K562 (cell line): ENCODE results near the gene RORC. TPM values are rescaled to one million over a fixed set of nuclear protein-coding genes. Genes with fewer than 3 reads are reported as not detected.

Experiments
- EP400 ChIP-seq: fragments of 450-650 bp; IDR thresholded peaks from 2 replicates; pipeline ENCODE4 v1.6.1; 2017; ENCODE audit warnings: antibody characterized with exemption, mild to moderate bottlenecking, moderate library complexity
- FOXK1 ChIP-seq: sonication (generic); formaldehyde crosslinking; IDR thresholded peaks from 2 replicates; pipeline ENCODE4 v1.8.0; 2022; ENCODE audit warnings: missing genetic modification reagents, mild to moderate bottlenecking, borderline replicate concordance
- GATAD2B ChIP-seq: fragments of 450-650 bp; IDR thresholded peaks from 2 replicates; pipeline ENCODE4 v1.6.1; 2017; ENCODE audit warnings: mild to moderate bottlenecking, borderline replicate concordance
- HDAC6 ChIP-seq: IDR thresholded peaks from 2 replicates; pipeline ENCODE4 v1.6.1; 2012; ENCODE audit warnings: low read depth, mild to moderate bottlenecking, control low read depth, inconsistent platforms, low read length, moderate library complexity
- ILK ChIP-seq: fragments of 450-650 bp; IDR thresholded peaks from 2 replicates; pipeline ENCODE4 v1.6.1; 2016; ENCODE audit warnings: missing genetic modification characterization, low read depth, mild to moderate bottlenecking, missing compliant biosample characterization, moderate library complexity, borderline replicate concordance
- JUNB ChIP-seq: fragments of 450-650 bp; formaldehyde crosslinking; conservative IDR thresholded peaks from 2 replicates; pipeline ENCODE4 v1.4.0; 2020; ENCODE audit warnings: mild to moderate bottlenecking
- LCOR ChIP-seq: sonication (generic); formaldehyde crosslinking; IDR thresholded peaks from 2 replicates; pipeline ENCODE4 v1.8.0; 2022; ENCODE audit warnings: mild to moderate bottlenecking, missing genetic modification reagents
- MBD2 ChIP-seq: sonication (generic); IDR thresholded peaks from 2 replicates; pipeline ENCODE4 v1.6.1; 2016; ENCODE audit warnings: low read depth, borderline replicate concordance
- NEUROD1 ChIP-seq: fragments of 150-350 bp; IDR thresholded peaks from 2 replicates; pipeline ENCODE4 v1.6.1; 2014; ENCODE audit warnings: borderline replicate concordance, low read length, low read depth; ENCODE audit not compliant: partially characterized antibody
- NFIC ChIP-seq: fragments of 450-650 bp; IDR thresholded peaks from 2 replicates; pipeline ENCODE4 v1.6.1; 2017; ENCODE audit warnings: mild to moderate bottlenecking, inconsistent platforms
- NFYB ChIP-seq: IDR thresholded peaks from 2 replicates; pipeline ENCODE4 v1.6.1; 2011; ENCODE audit warnings: mild to moderate bottlenecking, moderate library complexity; ENCODE audit not compliant: insufficient read length; ENCODE audit errors: extremely low read depth
- POLR2A ChIP-seq: fragments of 450-650 bp; conservative IDR thresholded peaks from 2 replicates; pipeline ENCODE4 v1.6.1; 2016
- POLR2G ChIP-seq: fragments of 200-400 bp; formaldehyde crosslinking; IDR thresholded peaks from 2 replicates; pipeline ENCODE4 v1.6.1; 2017; ENCODE audit warnings: low read depth, mild to moderate bottlenecking, antibody characterized with exemption, low read length, moderate library complexity
- RBBP5 ChIP-seq: fragments of 200-600 bp; sonication (generic); IDR thresholded peaks from 2 replicates; pipeline ENCODE4 v1.6.1; 2012; ENCODE audit warnings: borderline replicate concordance, mild to moderate bottlenecking, low read length, control low read depth, inconsistent platforms; ENCODE audit not compliant: insufficient read depth, poor library complexity, severe bottlenecking
- RFX1 ChIP-seq: fragments of 450-650 bp; IDR thresholded peaks from 2 replicates; pipeline ENCODE4 v1.6.1; 2016; ENCODE audit warnings: mild to moderate bottlenecking, moderate library complexity
- SMARCC2 ChIP-seq: fragments of 450-650 bp; IDR thresholded peaks from 2 replicates; pipeline ENCODE4 v1.6.1; 2017; ENCODE audit warnings: antibody characterized with exemption, moderate library complexity, mild to moderate bottlenecking, low read depth
- TBL1XR1 ChIP-seq, 2 experiments: IDR thresholded peaks; 2 replicates each; pipeline ENCODE4 v1.6.1; 2012; ENCODE audit warnings: improper control_type of control experiment in 2 of 2, low read length in 2 of 2, mild to moderate bottlenecking in 1 of 2
- ZC3H8 ChIP-seq: fragments of 450-650 bp; IDR thresholded peaks from 2 replicates; pipeline ENCODE4 v1.6.1; 2017
- ZNF3 ChIP-seq: fragments of 250-450 bp; sonication (Bioruptor Pico); IDR thresholded peaks from 2 replicates; pipeline ENCODE4 v1.5.0; 2021; ENCODE audit warnings: mild to moderate bottlenecking, moderate library complexity
- ZNF507 ChIP-seq: conservative IDR thresholded peaks from 2 replicates; pipeline ENCODE4 v1.6.1; 2017; ENCODE audit warnings: missing genetic modification characterization, missing compliant biosample characterization
- polyA plus RNA-seq, 8 experiments: library from polyadenylated mRNA; depleted of rRNA in 4 of 8; stranded (reverse) in 5 of 8; unstranded in 3 of 8; fragments of >200 nt; fragmentation: Nextera tagmentation in 2 of 8; fragmentation: Illumina TruSeq in 1 of 8; extraction: Ambion mirVana in 2 of 8; extraction: Trizol in 1 of 8; gene quantifications; 2 replicates each; pipeline versions ENCODE4 v1.2.1 to v1.2.3, GENCODE V29; 2011 to 2014; ENCODE audit warnings: inconsistent platforms in 1 of 8, missing spikeins in 1 of 8
- total RNA-seq, 7 experiments: library from RNA; depleted of rRNA in 6 of 7; stranded (reverse); fragments of >200 nt in 6 of 7; fragmentation: Illumina TruSeq in 2 of 7; extraction: Trizol in 2 of 7; gene quantifications; 2 replicates each; pipeline versions ENCODE4 v1.2.1 to v1.2.3, GENCODE V29; 2011 to 2021; ENCODE audit warnings: low replicate concordance in 1 of 7
- TF ChIP-seq, protein P1 (sequence below): sonication (generic); formaldehyde crosslinking; IDR thresholded peaks from 2 replicates; pipeline ENCODE4 v1.9.0; 2022; ENCODE audit warnings: mild to moderate bottlenecking, missing genetic modification reagents
- TF ChIP-seq, protein P2 (sequence below): sonication (generic); formaldehyde crosslinking; IDR thresholded peaks from 2 replicates; pipeline ENCODE4 v1.8.1; 2023; ENCODE audit warnings: mild to moderate bottlenecking, missing genetic modification reagents
- TF ChIP-seq, protein P3 (sequence below): sonication (generic); formaldehyde crosslinking; IDR thresholded peaks from 2 replicates; pipeline ENCODE4 v1.9.0; 2022; ENCODE audit warnings: mild to moderate bottlenecking, missing genetic modification reagents

The RORC gene
- total and polyA plus RNA-seq, 9 of the 15 experiments (the other 6 are each of a cell fraction or from before 2014, with no cell fraction given), result not detected

DNA sequence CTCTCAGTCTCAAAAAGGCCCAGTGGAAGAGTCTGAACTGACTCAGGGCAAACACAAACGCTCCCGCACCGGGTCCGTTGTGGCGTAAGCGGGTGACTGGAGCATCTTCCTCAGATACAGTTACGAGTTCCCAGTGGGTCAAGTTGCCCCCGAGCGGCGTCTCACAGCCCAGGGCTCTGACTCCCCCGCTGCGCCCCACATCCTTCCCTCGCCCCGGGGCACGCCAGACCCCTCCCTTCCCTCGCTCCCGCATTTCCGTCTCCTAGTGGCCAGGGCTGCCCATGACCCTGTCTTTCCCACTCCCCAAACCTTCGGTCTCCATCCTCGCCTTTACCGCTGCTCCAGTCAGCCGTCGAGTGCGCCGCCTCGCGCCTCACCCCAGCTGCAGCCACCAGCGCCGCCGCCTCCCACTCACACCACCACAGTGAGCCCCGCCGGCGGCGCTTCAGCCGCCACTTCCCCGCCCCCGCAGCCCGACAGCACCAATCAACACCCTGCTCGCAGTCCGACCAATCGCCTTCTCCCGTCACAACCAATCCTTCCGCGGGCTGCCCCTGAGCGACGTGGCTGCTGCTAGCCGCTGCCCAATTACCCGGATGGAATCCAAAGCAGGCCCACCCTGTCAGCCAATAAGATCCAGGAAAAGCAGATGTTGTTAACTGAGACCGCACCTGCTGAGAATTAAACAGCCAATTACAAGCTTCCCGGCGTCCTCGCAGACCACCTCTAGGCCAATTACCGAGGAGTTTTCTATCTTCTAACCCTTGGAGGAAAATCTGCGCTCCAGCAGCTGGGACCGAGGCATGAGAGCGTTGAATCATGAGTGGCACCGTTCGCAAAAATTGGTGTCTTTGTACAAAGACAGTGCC lies 41.3 kb downstream of the RORC start, which contains the start of gene TDRKH (continued):
- TF ChIP-seq, protein P1, sequence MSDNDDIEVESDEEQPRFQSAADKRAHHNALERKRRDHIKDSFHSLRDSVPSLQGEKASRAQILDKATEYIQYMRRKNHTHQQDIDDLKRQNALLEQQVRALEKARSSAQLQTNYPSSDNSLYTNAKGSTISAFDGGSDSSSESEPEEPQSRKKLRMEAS (CRISPR knock-in tag), result peak; percentile 96
- TF ChIP-seq JUNB (CRISPR knock-in tag) (no peak), ZC3H8 (no peak), NFYB (peak; percentile 95), SMARCC2 (no peak), ILK (tag) (no peak), TBL1XR1 (IDR thresholded peaks at IDR 0.05; ENCODE audit: low read length in 2 of 2) (no peak), FOXK1 (CRISPR knock-in tag) (0 out of 2 replicates have a peak, but pooled peaks have one; percentile 64), ZNF507 (tag) (no peak), GATAD2B (no peak), RBBP5 (peak; percentile 49), POLR2A (peak; percentile 65; the same call in 1 of the 2 replicates), LCOR (peak; percentile 89; the same call in 1 of the 2 replicates), POLR2G (peak; percentile 91), RFX1 (no peak), NFIC (peak; percentile 75), ZNF3 (CRISPR knock-in tag) (no peak), EP400 (peak; percentile 63; the same call in 1 of the 2 replicates), NEUROD1 (peak; percentile 96), HDAC6 (no peak), MBD2 (peak; percentile 99)
- TF ChIP-seq, protein P2, sequence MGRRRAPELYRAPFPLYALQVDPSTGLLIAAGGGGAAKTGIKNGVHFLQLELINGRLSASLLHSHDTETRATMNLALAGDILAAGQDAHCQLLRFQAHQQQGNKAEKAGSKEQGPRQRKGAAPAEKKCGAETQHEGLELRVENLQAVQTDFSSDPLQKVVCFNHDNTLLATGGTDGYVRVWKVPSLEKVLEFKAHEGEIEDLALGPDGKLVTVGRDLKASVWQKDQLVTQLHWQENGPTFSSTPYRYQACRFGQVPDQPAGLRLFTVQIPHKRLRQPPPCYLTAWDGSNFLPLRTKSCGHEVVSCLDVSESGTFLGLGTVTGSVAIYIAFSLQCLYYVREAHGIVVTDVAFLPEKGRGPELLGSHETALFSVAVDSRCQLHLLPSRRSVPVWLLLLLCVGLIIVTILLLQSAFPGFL (CRISPR knock-in tag), result no peak
- TF ChIP-seq, protein P3, sequence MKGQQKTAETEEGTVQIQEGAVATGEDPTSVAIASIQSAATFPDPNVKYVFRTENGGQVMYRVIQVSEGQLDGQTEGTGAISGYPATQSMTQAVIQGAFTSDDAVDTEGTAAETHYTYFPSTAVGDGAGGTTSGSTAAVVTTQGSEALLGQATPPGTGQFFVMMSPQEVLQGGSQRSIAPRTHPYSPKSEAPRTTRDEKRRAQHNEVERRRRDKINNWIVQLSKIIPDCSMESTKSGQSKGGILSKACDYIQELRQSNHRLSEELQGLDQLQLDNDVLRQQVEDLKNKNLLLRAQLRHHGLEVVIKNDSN, result peak; percentile 29; the same call in 1 of the 2 replicates
